HG03135 (cell line): Measurements from ENCODE around the gene USP49.
A peak's percentile ranks its signal among the peaks of the same experiment; 100 is the strongest.

Source experiments
- ATAC-seq: cut with Tn5 transposase; IDR thresholded peaks from one replicate; pipeline ENCODE4 v1.9.1; 2021; ENCODE audit warnings: mild to moderate bottlenecking, moderate library complexity; ENCODE audit not compliant: unreplicated experiment

USP49 gene

GRCh38 chr6:41931792-41932191, 36.6 kb upstream of the USP49 start:
- ATAC-seq, result no peak

GRCh38 chr6:41929924-41930323, 34.7 kb upstream of the USP49 start:
- ATAC-seq, result no peak

GRCh38 chr6:41927253-41927652, 32.1 kb upstream of the USP49 start:
- no peak for ATAC-seq

- no peak for ATAC-seq
These were observed 27.0 kb upstream of the USP49 start for GRCh38 chr6:41922154-41922553.

DNA sequence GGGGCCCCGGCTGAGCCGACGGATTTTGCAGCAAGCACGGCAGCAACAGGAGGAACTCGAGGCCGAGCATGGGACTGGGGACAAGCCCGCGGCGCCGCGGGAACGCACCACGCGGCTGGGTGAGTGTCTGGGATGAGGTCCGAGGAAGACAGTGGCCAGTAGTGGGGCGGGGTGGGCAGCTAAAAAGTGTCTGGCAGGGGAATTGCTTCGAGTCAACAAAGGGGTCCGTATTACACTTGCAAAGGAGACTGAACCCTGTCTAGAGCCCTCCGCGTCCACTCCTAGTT, 26.5 kb upstream of the USP49 start:
- no peak for ATAC-seq

- peak; percentile 85 for ATAC-seq
These were observed 25.9 kb upstream of the USP49 start, which contains the start of the genes BYSL and MED20 for GRCh38 chr6:41920921-41921711. TSS of gene BYSL (plus strand) at chr6:41921499. CDS start at chr6:41921563, 64 bp downstream. TSS of gene MED20 (minus strand) at chr6:41921139. CDS start at chr6:41921018, 121 bp downstream.

GRCh38 chr6:41917528-41917927, 22.4 kb upstream of the USP49 start:
- no peak for ATAC-seq

DNA sequence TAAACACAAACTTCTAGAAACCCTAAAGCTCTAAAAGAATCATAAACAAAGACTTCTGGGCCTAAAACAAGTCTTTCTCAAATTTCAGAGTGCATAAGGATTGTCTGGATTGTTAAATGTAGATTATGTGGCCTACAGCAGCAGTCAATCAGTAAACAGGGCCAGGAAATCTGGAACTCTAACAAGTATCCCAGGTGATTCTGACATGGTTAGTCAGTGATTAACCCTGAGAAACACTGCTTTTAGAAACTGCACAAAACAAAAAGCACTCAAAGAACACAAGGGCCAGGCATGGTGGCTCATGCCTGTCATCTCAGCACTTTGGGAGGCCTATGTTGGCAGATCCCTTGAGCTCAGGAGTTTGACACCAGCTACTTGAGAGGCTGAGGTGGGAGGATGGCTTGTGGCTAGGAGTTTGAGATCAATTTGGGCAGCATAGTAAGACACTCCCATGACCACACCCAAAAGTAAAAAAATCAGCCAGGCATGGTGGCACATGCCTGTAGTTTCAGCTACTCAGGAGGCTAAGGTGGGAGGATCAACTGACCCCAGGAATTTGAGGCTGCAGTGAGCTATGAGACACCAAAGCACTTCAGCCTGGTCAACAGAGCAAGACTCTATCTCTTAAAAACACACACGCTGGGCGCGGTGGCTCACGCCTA, 19.8 kb upstream of the USP49 start:
- ATAC-seq, result no peak

- no peak for ATAC-seq
These were observed 19.2 kb upstream of the USP49 start for GRCh38 chr6:41914343-41914742.

DNA sequence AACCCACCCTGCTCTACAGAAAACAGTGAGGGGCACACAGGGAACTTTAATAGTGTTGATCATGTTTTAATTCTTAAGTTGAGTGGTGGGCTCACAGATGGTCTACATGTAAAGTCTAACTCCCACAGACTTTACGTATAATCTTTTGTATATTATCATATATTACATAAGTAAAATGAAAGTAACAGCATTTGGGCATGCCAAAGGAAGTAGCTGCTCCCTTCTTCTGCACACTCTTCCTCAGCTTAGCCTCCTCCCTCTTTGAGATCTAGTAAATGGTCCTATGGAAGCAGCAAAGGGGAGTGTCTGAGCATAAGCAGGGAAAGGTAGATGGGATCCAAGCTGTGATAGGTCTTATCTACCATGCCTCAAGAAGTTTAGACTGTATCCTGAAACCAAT, 14.6 kb upstream of the USP49 start:
- ATAC-seq, result no peak

DNA sequence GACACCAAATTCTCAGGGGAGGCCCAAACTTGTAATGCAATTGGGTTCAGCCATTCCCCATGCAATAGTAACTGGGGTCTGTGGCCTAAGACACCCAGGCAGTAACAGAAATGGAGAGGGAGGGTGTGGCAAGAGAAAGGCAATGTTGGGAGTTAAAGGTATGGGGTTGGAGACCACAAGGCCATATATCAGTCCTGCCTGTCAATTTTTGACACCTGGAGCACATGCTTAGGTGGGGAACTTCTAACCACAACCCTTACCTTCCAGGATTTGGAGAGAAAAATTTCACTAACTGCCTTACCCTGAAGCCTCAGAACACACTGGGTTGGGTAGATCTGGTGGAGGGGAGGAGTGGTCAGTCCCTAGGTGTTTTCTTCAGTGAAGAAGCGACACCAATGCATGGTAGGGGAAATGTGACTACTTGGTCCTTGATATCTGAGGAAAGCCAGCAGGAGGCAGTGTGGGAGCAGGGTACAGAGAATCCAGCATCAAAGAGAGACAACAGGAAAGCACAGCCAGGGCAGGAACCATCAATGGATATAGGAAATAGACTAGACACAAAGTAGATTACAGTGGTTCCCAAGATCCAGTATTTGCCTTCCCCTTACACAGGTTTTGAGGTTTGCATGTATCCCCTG, 6.8 kb upstream of the USP49 start:
- no peak for ATAC-seq

DNA sequence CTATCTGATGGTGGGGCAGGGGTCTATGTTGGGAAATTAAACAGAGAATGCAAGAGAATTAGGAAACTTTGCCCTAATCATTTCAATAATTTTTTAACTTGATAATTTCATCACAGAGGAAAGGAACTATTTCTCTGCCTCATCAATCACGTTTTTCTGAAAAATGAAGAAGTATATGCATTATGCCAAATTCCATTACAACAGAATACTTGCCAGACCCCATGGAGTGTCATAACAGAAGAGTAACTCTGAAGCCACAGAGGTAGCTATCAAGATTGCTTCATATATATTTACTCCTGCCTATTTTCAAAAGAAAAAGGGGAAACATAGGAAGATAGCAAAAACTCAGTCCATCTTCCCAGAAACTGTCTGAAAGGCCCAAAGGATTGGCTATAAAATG, 5.7 kb upstream of the USP49 start:
- no peak for ATAC-seq

DNA sequence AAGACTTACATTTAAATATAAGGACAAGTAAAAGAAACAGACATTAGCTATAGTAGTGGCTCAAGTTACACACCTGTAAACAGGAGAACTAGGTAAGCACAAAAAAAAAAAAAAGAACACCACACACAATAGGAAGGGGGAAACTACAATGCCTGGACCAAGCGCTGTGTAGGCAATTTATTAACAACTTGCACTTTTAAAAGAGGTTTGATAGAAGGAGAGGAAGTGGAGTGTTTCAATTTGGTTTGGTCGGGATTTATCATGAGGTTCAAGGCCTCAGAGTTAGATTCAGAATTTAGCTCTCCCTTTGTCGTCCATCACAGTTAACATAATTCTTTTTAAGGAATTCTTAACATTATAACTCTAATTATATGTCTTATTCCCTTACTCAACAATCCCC, 1.1 kb upstream of the USP49 start:
- no peak for ATAC-seq

DNA sequence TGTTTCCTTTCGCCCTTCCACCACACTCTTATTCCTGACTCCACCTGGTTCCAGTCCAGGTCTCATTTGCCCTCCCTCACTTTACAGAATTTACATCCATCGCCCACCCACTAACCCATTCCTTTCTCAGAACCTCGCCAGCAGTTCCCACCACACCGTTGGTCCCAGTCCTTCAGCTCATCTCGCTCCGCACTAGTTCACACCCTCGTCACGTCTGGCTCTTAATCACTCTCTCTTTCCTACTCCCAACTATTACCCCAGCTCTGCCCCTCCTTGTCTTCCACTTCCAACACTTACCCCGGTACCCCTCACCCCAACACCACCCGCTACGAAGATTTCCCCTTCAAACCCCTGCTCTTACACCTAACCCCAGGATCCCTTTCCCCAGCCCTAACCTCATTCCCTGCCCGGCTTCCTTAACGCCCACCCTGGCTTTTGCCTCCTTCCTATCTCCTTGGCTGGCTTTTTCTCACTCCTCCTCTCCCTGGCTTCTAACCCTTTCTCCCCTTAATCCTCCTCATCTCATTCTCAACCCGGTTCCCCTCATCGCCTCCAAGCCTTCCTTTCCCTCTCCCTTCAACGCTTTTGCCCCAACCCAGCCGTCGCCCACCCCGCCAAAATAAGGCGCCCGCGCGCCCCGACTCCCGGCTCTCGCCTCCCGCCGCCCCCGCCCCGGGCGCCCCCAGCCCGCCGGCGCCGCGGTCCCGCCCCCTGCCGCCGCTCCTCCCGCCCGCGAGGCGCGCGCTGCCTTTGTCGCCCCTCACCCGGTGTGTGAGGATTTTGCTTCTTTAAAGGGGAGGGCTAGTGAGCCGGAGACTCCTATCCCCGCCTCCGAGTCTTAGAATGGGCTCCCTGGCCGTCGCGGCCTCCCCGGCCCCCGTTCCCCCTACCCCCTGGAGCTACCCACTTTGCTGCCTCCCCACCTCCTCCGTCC, 542 bp downstream of the USP49 start:
- ATAC-seq, result peak; percentile 36

DNA sequence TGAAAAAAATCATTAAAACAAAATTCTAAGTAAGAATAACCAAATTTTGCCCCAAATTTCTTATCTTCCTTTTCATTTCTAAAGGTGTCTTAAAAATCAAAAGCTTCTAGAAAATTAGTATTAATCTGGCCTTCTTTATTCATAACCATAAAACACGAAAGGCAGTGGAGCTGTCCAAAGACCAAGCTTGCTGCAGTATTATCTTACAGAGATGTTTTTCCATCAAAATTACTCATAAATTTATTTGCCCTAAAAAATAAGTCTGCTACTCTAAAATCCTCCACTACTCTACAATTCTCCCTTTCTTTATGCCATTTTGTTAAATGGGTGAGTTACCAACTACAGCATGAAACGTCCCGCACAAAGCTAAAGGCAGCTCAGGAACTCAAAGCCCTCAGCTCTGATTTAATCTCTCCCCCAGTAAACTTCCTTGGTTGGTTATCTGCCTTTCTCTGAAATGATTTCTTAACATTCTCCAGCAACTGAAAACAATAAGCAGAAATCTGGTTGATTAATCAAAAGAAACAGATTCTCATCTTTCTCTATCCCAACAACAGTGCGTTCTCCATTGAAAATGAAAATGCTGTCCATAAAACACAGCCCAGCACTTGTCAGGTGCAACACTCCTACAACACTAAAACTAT, 2.1 kb downstream of the USP49 start:
- no peak for ATAC-seq

- ATAC-seq, result no peak
These were observed 7.8 kb downstream of the USP49 start for GRCh38 chr6:41887331-41887751.

DNA sequence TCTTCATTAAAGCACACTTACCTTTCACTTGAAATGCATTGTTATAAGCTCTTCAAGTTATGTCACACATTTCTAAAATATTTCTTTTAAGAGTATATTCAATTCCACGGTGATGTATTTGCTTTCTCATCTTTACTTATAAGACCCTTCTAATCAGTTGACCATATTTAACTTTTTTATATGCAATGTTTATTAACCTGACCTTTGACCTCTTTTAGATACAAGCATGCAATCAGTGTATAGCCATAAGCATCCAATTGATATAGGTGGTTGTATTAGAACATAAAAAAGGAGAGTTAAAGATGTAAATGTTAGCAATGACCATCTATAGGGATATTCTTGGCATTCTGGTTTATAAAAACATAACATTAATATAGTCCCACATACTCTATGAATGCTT, 9.2 kb downstream of the USP49 start:
- ATAC-seq, result no peak

GRCh38 chr6:41884957-41885356, 10.2 kb downstream of the USP49 start:
- no peak for ATAC-seq

DNA sequence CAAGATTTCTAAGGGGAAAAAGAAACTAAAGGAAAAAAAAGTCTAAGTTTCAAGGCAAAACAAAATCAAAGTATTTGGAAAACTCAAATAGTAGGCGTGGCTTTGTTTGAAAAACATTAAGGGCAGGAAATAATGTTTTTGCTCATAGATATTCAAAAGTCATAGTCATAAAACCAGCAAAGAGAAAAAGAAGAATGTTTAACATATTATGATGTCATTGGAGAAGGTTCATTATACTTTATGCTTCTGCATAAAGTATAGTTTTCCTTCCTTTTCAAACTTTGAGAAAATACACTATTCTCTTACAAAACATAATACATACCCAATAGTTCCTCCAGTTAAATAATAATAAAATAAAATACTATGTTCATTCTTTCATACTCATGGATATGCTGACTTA, 13.7 kb downstream of the USP49 start:
- ATAC-seq, result no peak

DNA sequence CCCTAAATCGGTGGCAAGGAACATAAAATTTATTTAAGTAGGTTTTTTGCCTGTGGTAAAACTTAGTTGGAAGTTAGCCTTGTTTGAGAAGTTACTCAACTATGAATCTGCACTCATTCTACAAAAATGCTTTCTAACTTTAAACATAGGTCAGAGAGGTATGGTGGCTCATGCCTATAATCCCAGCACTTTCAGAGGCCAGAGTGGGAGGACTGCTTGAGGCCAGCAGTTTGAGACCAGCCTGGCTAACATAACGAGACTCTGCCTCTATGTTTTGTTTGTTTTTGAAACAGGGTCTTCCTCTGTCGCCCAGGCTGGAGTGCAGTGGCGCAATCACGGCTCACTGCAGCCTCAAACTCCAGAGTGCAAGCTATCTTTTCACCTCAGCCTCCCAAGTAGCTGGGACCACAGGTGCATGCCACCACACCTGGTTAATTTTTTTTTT, 16.2 kb downstream of the USP49 start:
- ATAC-seq, result no peak
